Neuronal stem cell (in vitro differentiated cells): Measurements from ENCODE around the gene FAM193B.
A peak's percentile ranks its signal among the peaks of the same experiment; 100 is the strongest.

Source experiments
- DNase-seq: peaks from one replicate; pipeline ENCODE4 v3.0.0-alpha.2; 2013; ENCODE audit warnings: low spot score
- H2AFZ ChIP-seq: one replicate; pipeline ENCODE4 v1.6.1; 2013; ENCODE audit warnings: mild to moderate bottlenecking, low read length, inconsistent platforms
- H2AK5ac ChIP-seq: 2 replicates; pipeline ENCODE4 v1.6.1; 2013; ENCODE audit warnings: low read depth, mild to moderate bottlenecking, inconsistent platforms, low read length, moderate library complexity, mixed read lengths
- H2BK120ac ChIP-seq: 2 replicates; pipeline ENCODE4 v1.6.1; 2013; ENCODE audit warnings: low read depth, mild to moderate bottlenecking, inconsistent platforms, low read length, moderate library complexity, mixed read lengths
- H2BK12ac ChIP-seq: one replicate; pipeline ENCODE4 v1.6.1; 2013; ENCODE audit warnings: low read length, inconsistent platforms
- H2BK15ac ChIP-seq: 2 replicates; pipeline ENCODE4 v1.6.1; 2013; ENCODE audit warnings: mild to moderate bottlenecking, low read length, inconsistent platforms, mixed read lengths
- H2BK5ac ChIP-seq: one replicate; pipeline ENCODE4 v1.6.1; 2013; ENCODE audit warnings: inconsistent platforms, mild to moderate bottlenecking, low read length, moderate library complexity
- H3K14ac ChIP-seq: one replicate; pipeline ENCODE4 v1.6.1; 2013; ENCODE audit warnings: low read length, inconsistent platforms
- H3K18ac ChIP-seq: 2 replicates; pipeline ENCODE4 v1.6.1; 2013; ENCODE audit warnings: low read length, inconsistent platforms
- H3K23ac ChIP-seq: 2 replicates; pipeline ENCODE4 v1.6.1; 2013; ENCODE audit warnings: low read depth, mild to moderate bottlenecking, mixed read lengths, low read length, inconsistent platforms; ENCODE audit not compliant: poor library complexity
- H3K27ac ChIP-seq: replicated peaks from 3 replicates; pipeline ENCODE4 v1.5.1; 2013; ENCODE audit warnings: low read length, inconsistent platforms
- H3K27me3 ChIP-seq, 3 experiments: 2 replicates each; pipeline ENCODE4 v1.6.1; 2013; ENCODE audit warnings: low read length in 3 of 3, mild to moderate bottlenecking in 2 of 3, inconsistent platforms in 1 of 3, low read depth in 1 of 3, mixed read lengths in 1 of 3, moderate library complexity in 1 of 3; ENCODE audit not compliant: control insufficient read depth in 3 of 3, insufficient read depth in 3 of 3
- H3K36me3 ChIP-seq, 2 donors: replicated peaks in 1 of 2; 2 replicates each; pipeline ENCODE4 v1.6.1; 2013; ENCODE audit warnings: low read length in 2 of 2; ENCODE audit not compliant: control insufficient read depth in 2 of 2, insufficient read depth in 2 of 2
- H3K4ac ChIP-seq: 2 replicates; pipeline ENCODE4 v1.6.1; 2013; ENCODE audit warnings: inconsistent platforms, mild to moderate bottlenecking, low read length, moderate library complexity
- H3K4me1 ChIP-seq, 2 donors: 1 replicate in 1 of 2; 2 replicates in 1 of 2; pipeline ENCODE4 v1.6.1; 2013; ENCODE audit warnings: low read length in 2 of 2, low read depth in 1 of 2; ENCODE audit not compliant: control insufficient read depth in 2 of 2, insufficient read depth in 1 of 2
- H3K4me2 ChIP-seq: one replicate; pipeline ENCODE4 v1.6.1; 2013; ENCODE audit warnings: mild to moderate bottlenecking, low read length, inconsistent platforms; ENCODE audit not compliant: insufficient read depth, poor library complexity, severe bottlenecking
- H3K4me3 ChIP-seq, 2 donors: 2 replicates each; pipeline ENCODE4 v1.5.1; 2013; ENCODE audit warnings: low read length in 2 of 2, mild to moderate bottlenecking in 2 of 2, inconsistent platforms in 1 of 2, moderate library complexity in 1 of 2
- H3K79me1 ChIP-seq: one replicate; pipeline ENCODE4 v1.6.1; 2013; ENCODE audit warnings: low read depth, mild to moderate bottlenecking, inconsistent platforms, low read length, moderate library complexity
- H3K9ac ChIP-seq: one replicate; pipeline ENCODE4 v1.6.1; 2013; ENCODE audit warnings: mild to moderate bottlenecking, low read depth, low read length, inconsistent platforms; ENCODE audit not compliant: poor library complexity
- H3K9me3 ChIP-seq, 2 donors: replicated peaks in 1 of 2; 2 replicates each; pipeline versions ENCODE3 to v1.6.1; 2013; ENCODE audit warnings: low read length in 2 of 2, mild to moderate bottlenecking in 2 of 2, inconsistent platforms in 1 of 2, low read depth in 1 of 2, mixed read lengths in 1 of 2, moderate library complexity in 1 of 2; ENCODE audit not compliant: control insufficient read depth in 2 of 2, insufficient read depth in 1 of 2
- H4K8ac ChIP-seq: one replicate; pipeline ENCODE4 v1.6.1; 2013; ENCODE audit warnings: low read depth, mild to moderate bottlenecking, inconsistent platforms, low read length, moderate library complexity
- H4K91ac ChIP-seq: one replicate; pipeline ENCODE4 v1.6.1; 2013; ENCODE audit warnings: low read length, low read depth, mild to moderate bottlenecking, inconsistent platforms; ENCODE audit not compliant: poor library complexity
- WGBS, 2 donors: extraction: QIAGEN DNeasy Blood & Tissue Kit; methylation state at CpG; one replicate each; pipeline ENCODE4 v1.1.7; 2013; ENCODE audit warnings: missing lambda C conversion rate in 2 of 2, mixed read lengths in 1 of 2; ENCODE audit not compliant: insufficient read length in 2 of 2, insufficient replicate concordance in 1 of 2; ENCODE audit errors: extremely low coverage in 2 of 2; 5-methylcytosine and 5-hydroxymethylcytosine counted together

FAM193B gene

DNA sequence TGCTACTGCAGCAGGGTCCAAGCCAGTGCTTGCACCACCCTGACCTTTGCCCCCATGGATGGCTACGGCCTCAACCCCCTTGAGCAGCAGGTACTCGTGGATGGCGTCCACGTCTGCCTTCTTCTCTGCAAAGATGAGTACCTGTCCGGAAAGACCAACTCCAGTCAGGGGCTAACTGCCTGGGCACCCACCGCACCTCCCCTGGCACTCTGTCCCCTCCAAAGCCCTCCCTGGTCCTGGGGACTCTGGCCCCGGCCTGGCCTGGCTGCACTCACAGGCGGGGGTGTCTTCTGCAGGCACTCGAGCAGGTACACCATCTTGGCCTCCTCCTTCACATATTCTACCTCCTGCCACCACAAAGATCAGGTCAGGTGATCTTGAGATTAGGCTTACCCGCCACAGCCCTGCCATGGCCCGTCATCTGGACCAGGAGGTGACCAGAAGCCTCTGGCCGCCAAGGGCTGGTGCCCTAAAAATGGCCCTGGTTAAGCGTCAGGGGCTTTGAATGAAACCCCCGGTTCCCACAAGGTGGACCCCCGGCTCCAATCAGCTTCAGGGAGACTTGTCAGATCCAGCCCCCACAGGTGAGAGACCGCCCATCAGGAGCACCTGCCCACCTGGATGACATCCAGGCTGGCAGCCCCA lies 41.5 kb downstream of the FAM193B start:
- Histone ChIP-seq H2AFZ (no peak overlapping the region), H3K36me3 (peaks cover 51 to 65% of the 10 kb centered on the region in 2 donors), H3K4me1 (peaks cover 7 to 20% of the 10 kb centered on the region in 2 donors), H2AK5ac (no peak overlapping the region), H3K27ac (no peak overlapping the region), H2BK15ac (no peak overlapping the region), H3K4ac (no peak overlapping the region), H3K14ac (no peak overlapping the region), H3K27me3 (no peaks in the 10 kb centered on the region), H3K23ac (no peak overlapping the region), H2BK5ac (no peak overlapping the region), H3K9ac (no peak overlapping the region), H4K91ac (no peak overlapping the region), H3K79me1 (peaks cover 23% of the 10 kb centered on the region), H2BK120ac (no peak overlapping the region), H3K4me2 (no peak overlapping the region), H3K4me3 (no peak overlapping the region), H3K9me3 (no peaks in the 10 kb centered on the region), H3K18ac (no peak overlapping the region), H2BK12ac (no peak overlapping the region), H4K8ac (peak overlapping the region; percentile 86)
- no CpG with 5 or more reads among the region's 16 CpGs for WGBS, 2 donors
- no peak for DNase-seq

- H3K79me1 ChIP-seq = peaks cover 23% of the 10 kb centered on the region
- no peak overlapping the region for H2BK15ac ChIP-seq
- no peak overlapping the region for H3K4me2 ChIP-seq
- no peak overlapping the region for H2AFZ ChIP-seq
- peak overlapping the region; percentile 86 for H4K8ac ChIP-seq
- no peak overlapping the region for H3K27ac ChIP-seq
- H3K18ac ChIP-seq = no peak overlapping the region
- no peak overlapping the region for H3K4me3 ChIP-seq
- no peak overlapping the region for H2BK12ac ChIP-seq
- no peak overlapping the region for H3K9ac ChIP-seq
- H4K91ac ChIP-seq = no peak overlapping the region
- H3K27me3 ChIP-seq = no peaks in the 10 kb centered on the region
- no peak for DNase-seq
- H3K4ac ChIP-seq = no peak overlapping the region
- H2AK5ac ChIP-seq = no peak overlapping the region
- H2BK120ac ChIP-seq = no peak overlapping the region
- peaks cover 7 to 20% of the 10 kb centered on the region in 2 donors for H3K4me1 ChIP-seq
- H2BK5ac ChIP-seq = no peak overlapping the region
- no peaks in the 10 kb centered on the region for H3K9me3 ChIP-seq
- H3K14ac ChIP-seq = no peak overlapping the region
- H3K23ac ChIP-seq = peak overlapping the region; percentile 31
- H3K36me3 ChIP-seq = peaks cover 51 to 65% of the 10 kb centered on the region in 2 donors
- WGBS, 2 donors = no CpG with 5 or more reads among the region's 34 CpGs
Measured at GRCh38 chr5:177511796-177512675, 42.3 kb downstream of the FAM193B start.

- WGBS, 2 donors = no CpG with 5 or more reads among the region's 5 CpGs
- peaks cover 18% of the 10 kb centered on the region for H3K79me1 ChIP-seq
- H3K4me1 ChIP-seq = peaks cover 5 to 19% of the 10 kb centered on the region in 2 donors
- H3K36me3 ChIP-seq = peaks cover 51 to 64% of the 10 kb centered on the region in 2 donors
- no peak overlapping the region for H3K9ac ChIP-seq
- no peak overlapping the region for H3K4me2 ChIP-seq
- H3K9me3 ChIP-seq = no peaks in the 10 kb centered on the region
- no peak overlapping the region for H2AK5ac ChIP-seq
- no peak overlapping the region for H3K14ac ChIP-seq
- no peak overlapping the region for H3K23ac ChIP-seq
- H2AFZ ChIP-seq = no peak overlapping the region
- H3K18ac ChIP-seq = no peak overlapping the region
- H3K4ac ChIP-seq = no peak overlapping the region
- no peak overlapping the region for H3K4me3 ChIP-seq
- no peak overlapping the region for H4K8ac ChIP-seq
- no peak for DNase-seq
- H3K27me3 ChIP-seq = no peaks in the 10 kb centered on the region
- no peak overlapping the region for H4K91ac ChIP-seq
- no peak overlapping the region for H2BK120ac ChIP-seq
- no peak overlapping the region for H2BK12ac ChIP-seq
- no peak overlapping the region for H2BK15ac ChIP-seq
- H2BK5ac ChIP-seq = no peak overlapping the region
- H3K27ac ChIP-seq = no peak overlapping the region
Measured at GRCh38 chr5:177511181-177511580, 43.2 kb downstream of the FAM193B start.

DNA sequence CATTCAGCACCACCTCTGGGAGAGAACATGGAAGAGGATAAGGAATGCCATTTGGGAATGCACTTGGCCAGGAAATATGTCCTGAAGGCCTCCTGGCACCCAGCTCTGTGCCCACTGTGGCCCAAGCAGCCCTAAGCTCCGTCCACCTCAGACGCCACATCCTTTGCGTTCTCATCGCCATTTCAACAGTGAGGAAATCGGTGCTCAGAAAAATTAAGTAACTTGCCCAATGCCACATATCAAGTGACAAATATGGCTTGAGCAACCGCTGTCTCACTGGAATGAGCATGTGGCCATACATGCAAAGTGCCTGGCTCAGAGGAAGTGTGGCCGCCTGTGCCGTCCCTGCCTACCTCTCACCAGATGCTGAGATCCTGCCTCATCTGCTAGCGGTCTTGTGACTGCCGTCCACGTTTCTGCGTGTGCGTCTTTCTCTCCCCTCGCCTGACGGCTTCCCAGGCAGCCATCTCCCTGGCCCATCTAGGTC lies 43.8 kb downstream of the FAM193B start:
- no peak overlapping the region for H3K9ac ChIP-seq
- no peak overlapping the region for H3K18ac ChIP-seq
- no peak overlapping the region for H3K4me2 ChIP-seq
- H2BK12ac ChIP-seq = no peak overlapping the region
- peaks cover 49 to 58% of the 10 kb centered on the region in 2 donors for H3K36me3 ChIP-seq
- H3K4ac ChIP-seq = no peak overlapping the region
- no peaks in the 10 kb centered on the region for H3K9me3 ChIP-seq
- H2BK5ac ChIP-seq = no peak overlapping the region
- no peak overlapping the region for H3K4me3 ChIP-seq
- H3K14ac ChIP-seq = no peak overlapping the region
- H3K23ac ChIP-seq = no peak overlapping the region
- WGBS, 2 donors = no CpG with 5 or more reads among the region's 15 CpGs
- no peak overlapping the region for H4K8ac ChIP-seq
- H3K27me3 ChIP-seq = no peaks in the 10 kb centered on the region
- H4K91ac ChIP-seq = no peak overlapping the region
- no peak overlapping the region for H2BK120ac ChIP-seq
- no peak overlapping the region for H2AK5ac ChIP-seq
- no peak overlapping the region for H2BK15ac ChIP-seq
- no peak overlapping the region for H2AFZ ChIP-seq
- no peak overlapping the region for H3K27ac ChIP-seq
- no peak for DNase-seq
- peaks cover 2 to 13% of the 10 kb centered on the region in 2 donors for H3K4me1 ChIP-seq
- H3K79me1 ChIP-seq = peaks cover 13% of the 10 kb centered on the region
